ENCODE results near the gene EMP2.

Gene EMP2

DNA sequence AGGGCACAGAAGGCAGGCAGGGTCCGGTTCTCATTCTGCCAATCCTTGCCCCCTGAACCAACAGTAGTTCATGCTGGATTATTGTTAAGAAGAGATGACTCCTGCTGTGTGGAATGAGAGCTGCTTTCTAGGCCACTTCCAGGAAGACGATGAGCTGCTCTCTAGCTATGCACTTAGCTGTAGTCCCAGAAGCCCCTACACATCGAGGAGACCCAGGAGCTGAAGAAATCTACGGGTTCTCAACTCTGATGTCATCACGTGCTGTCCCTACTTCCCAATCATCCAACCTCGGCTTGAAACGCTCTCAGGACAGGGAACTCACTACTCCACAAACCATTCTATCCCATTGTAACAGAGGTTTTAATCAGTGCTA, 29.0 kb upstream of the EMP2 start:
- DNase-seq (ENCODE audit: low spot score), result no peak

DNA sequence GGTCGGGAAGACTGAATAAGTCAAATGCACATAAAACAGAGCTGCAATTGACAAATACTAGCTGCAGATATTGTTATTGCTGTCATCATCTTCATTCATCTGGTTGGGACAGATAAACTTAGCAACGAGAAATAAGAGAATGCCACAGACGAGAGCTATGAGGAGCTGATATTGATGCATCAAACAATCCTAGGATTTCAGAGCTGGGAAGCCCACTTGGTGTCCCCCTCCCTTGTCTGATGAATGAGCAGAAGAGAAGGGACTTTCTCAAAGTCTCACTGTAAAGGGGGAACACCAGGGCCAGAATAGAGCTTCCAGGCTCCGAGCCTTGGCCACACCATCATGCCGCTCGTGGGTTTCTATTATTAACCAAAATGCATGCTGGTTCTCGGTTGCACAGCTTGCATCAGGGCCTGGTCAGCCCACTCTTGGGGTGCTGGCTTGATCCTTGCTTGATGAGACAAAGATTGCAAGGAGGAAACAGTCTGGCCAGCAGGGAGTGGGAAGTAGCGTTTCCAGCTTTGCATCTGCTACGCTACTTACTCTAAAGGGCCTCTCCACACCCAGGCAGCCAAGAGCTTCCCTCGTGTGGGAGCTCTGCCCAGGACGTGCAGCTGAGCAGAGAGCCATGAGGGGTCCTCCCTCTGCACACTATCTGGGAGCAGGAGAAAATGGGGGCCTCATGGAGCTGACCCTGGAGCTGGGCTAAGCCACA, 28.4 kb upstream of the EMP2 start:
- no peak for DNase-seq (ENCODE audit: low spot score)

DNA sequence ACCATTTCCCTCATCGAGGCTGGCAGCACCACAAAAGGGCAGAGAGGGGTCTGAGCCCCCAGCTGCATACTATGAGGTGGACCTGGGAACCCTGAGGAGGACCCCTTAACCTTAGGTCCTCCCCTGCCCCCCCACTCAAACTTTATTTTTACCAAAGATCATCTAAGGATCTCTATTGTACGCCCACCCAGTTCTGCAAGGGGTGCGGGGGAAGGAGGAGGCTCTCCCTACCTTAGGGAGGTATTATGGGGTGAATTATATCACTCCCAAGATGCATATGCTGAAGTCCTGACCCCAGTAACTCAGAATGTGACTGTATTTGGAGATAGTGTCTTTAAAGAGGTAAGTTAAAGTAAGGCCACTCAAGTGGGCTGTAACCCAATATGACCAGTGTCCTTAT, 26.8 kb upstream of the EMP2 start:
- no peak for DNase-seq (ENCODE audit: low spot score)

DNA sequence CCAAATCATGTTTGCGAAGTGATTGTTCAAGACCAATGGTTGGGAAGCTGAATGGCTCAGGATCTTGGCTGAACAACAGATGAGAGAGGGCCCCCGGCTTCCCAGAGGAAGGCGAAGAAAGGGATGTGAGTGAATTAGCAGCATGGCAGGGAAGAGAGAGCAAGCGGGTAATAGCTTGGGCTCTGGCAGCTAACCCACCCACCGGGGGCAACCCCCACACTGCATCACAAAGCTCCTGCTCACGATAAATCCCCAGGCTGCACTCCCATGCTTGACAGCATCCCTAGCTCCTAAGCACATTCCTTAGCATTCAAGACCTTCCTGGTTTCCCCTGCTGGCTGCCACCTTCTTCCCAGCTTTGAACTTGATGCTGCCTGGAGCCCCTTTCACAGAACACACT, 26.2 kb upstream of the EMP2 start:
- DNase-seq (ENCODE audit: low spot score), result no peak

DNA sequence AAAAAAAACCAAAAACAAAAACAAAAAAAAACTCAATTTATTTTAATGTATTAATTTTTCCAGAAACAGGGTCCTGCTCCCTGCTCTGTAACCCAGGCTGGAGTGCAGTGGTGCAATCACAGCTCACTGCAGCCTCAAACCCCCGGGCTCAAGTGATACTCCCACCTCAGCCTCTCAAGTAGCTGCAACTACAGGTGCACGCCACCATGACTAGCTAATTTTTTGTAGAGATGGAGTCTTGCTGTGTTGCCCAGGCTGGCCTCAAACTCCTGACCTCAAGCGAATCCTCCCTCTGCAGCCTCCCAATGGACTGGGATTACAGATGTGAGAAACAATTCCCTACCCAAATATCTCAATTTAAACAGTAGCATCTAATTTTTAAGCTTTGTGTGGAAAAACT, 25.2 kb upstream of the EMP2 start:
- DNase-seq (ENCODE audit: low spot score), result no peak

DNA sequence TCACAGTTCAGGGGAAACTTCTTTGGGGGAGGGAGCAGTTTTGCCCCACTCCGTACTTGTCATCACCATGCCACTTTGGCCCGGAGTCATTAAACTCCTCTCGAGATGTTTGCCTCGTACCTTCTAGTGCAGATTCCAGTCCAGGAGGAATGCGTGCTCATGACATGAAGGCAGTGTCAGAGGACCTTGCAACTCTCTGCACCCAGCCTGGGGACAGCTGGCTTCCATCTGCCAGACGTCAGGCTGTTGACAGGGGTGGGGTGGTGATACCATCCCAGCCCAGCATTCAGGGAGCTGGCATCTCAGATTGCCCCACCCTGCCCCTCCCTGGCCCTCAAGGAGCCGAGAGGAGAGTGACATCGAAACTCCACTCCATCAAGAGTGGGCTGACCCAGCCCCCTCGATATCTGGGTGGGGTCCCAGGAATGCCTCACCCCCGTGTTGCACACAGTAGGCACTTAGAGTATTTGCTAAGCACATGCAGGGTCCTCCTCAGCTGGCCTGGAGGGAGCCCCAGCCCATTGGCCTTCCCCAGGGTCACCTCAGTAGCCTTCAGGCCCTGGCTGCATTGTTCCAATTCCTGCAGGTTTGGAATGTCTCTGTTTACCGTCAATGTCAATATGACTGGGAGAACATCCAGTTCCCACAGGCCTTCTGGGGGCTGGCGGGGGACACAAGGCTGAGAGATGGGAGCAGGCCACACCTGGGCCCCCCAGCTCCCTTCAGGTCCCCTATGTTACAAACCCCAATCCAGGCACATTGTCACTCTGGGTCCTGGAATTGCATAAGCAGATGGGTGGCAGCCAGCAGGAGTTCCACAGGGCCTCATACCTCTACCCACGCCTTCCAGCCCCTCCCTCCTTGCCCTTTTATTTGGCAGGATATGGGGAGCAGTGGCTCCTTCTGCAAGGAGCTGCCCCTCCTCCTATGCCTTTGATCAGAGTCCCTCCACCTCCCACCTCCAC, 21.3 kb upstream of the EMP2 start:
- DNase-seq (ENCODE audit: low spot score), result no peak

DNA sequence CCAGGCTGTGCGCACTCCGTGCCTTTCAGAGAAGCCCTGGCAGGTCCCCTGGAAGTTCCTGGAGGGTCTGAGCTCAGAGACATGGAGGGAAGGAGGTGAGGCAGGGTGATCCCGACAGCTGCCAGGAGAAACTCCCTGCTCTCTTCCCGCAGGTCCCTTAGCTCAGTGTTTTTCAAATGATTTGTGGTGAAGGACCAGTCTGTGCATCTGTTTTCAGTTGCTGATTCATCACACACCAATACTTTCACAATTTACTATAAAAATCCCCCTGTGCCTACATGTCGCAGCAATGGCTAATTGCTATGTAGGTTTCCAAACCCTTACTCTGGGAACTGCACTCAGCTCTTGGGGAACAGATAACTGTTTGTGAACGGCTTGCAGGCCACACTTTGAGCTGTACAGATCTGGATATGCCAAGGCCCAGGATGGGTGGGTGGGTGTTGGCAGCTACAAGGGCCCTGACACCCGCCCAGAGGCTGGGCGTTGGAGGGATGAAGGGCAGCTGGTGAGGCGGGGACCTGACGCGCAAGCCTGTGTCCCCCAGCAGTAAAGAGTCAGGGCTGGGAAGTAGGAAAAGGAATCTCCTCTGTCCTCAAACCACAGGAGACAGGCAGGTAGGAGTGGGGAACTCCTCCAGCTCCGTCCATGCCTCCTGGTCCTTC, 20.5 kb upstream of the EMP2 start:
- no peak for DNase-seq (ENCODE audit: low spot score)

DNA sequence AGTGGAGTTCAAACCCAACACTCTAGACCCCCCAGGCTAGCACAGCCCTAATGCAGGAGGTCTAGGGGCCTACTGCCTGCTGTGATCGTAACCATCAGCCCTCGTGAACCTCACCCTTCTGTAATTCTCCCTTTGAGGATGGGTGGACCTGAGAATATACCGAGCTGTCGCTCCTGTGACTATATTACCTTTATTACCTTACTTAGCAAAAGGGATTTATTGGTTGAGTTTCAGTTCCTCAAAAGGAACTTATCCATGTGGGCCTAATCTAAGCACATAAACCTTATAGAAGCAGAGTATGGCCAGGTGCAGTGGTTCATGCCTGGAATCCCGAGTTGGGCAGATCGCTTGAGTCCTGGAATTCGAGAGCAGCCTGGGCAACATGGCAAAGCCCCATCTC, 19.2 kb upstream of the EMP2 start:
- no peak for DNase-seq (ENCODE audit: low spot score)

DNA sequence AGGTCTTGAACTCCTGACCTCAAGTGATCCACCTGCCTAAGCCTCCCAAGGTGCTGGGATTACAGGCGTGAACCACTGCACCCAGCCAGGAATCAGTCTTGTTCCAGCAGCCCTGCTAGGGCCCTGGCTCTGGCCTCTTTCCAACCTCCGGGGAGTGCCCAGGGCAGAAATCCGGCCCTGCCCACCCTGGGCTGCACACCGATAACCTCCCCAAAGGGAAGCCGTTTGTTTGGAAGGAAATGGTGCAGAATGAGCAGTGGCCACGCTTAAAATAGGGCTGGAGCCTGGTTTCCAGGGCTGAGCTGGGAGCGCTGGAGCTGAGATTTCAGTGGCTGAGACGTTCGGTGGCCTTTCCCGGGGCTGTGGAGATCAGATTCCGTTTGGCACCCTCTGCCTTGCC, 17.8 kb upstream of the EMP2 start:
- no peak for DNase-seq (ENCODE audit: low spot score)

DNA sequence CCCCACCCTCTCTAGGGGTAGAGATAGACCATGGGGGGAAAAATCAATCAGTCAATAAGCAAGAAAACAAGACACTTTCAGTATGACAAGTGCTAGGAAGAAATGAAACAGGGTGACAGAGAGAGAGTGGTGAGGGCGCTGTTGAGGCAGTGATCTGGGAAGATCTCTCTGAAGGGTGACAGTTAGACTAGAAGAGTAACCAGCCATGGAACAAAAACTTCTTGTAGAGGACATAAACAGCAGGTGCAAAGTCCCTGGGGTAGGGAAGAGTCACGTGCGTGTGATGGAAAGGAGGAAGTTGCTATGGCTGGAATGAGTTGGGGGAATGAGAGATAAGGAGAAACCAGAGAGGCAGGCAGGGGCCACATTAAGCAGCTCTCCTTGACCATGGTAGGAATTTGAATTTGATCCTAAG, 16.8 kb upstream of the EMP2 start:
- peak; percentile 16 for DNase-seq (ENCODE audit: low spot score)

DNA sequence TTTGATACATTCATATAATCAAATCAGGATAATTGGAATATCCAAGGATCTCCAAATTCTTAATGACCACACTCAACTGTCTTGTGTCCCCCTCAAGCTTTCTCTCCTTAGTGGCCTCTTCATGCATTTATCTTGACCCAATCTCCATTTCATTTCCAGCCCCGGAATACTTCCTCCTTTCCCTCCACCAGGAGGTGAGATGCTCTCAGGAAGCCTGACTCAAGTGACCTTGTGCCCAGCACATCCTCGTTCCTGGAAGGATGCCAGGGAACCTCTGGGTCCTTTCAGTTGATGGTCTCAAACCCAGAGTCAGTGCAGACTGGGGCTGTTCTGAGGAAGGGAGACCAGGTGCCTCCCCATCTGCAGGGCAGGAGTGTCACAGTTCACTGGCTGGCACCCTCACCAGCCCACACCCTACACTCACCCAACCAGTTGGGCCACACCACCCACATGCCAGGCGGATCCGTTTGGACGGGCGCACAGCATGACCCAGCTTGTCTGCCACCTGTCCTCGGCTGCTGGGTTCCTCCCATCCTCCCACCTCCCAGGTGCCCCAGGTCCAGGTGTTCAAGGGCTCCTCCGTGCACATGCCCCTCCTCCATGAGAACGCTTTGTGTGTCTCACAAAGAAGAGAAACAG, 14.0 kb upstream of the EMP2 start:
- DNase-seq (ENCODE audit: low spot score), result no peak

DNA sequence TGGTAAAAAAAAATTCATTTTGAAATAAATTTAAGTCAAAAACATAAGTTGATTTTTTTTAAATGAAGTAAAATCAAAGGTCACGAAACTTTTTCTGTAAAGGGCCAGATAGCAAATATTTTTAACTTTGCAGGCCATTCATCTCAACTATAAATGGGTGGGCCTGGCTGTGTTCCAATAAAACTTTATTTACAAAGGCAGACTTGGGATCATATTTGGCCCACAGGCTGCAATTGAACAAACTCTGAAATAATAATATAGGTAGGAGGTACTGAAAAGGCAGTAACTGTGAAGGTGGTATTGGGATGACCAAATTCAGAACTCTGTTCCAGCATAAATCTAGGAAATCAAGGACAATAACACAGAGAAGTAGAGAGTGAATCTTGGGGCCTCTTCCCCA, 12.2 kb upstream of the EMP2 start:
- DNase-seq (ENCODE audit: low spot score), result no peak

DNA sequence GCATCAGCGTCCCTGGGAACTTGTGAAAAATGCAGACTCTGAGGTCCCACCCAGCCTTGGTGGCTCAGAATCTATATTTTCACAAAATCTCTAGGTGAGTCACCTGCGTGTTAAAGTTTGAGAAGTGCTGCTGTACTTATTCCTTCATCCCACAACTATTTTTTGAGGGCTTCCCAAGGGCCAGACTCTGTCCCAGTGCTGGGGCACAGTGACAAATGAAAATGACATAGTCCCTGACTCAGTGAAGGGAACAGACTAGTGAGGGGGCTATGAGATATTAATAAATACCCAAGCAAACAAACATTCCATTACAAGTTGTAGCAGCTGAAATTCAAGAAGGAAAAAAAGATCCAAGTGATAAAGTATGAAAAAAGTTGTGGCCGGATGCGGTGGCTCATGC, 9.9 kb upstream of the EMP2 start:
- DNase-seq (ENCODE audit: low spot score), result no peak

DNA sequence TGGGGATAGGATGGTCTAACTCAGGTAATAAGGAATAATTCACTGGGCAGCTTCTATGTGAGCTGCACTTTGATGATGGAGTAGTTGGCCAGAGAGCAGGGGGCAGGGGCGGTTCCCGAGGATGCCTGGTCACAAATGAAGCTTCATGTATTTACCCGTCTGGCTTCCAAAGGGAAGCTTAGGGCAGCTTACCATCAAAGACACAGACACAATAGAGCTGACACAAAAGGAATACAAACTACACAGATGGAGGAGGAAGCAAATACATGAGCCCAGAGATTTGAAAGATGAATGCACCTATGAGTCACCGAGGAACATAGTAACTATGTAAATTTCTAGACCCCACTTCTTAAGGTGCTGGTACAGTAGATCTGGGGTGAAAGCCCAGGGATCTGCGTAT, 8.7 kb upstream of the EMP2 start:
- DNase-seq (ENCODE audit: low spot score), result no peak

DNA sequence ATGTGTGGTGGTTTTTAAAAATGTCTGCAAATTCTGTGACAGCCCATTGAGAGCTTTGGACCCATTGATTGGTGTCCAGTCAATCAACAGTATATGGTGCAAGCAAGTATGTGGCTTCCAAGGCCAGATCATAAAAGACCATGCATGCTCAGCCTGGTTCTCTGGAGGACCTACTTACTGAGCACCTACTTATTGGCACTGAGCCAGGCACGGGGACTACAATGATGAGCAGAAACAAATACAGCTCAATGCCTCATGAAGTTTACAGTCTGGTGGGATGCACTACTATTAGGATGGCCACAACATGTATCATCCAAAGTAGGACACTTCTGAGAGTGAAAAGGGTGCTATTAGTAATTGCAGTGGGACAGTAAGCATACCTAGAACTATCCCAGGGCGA, 7.2 kb upstream of the EMP2 start:
- DNase-seq (ENCODE audit: low spot score), result no peak

DNA sequence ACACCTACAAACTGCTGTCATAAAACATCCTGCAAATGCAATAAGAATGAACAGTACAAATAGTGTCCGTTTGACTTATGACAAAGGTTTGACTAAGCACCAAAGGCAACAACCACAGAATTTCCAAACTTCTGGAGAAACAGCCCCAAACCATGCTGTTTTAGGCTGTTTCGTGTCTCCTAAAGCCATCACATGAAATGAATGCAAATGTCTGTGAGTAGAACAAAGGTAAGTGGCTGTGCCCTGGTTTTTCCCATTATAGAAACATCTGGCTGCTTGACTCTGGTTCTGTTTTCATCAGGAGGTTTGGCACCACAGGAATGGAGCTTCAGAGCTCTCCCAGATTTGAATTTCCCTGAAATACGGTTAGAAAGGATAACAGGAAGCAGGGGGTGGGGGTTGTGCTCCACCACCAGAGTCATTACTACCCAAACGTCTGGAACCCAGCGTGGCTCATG, 4.6 kb upstream of the EMP2 start:
- no peak for DNase-seq (ENCODE audit: low spot score)

DNA sequence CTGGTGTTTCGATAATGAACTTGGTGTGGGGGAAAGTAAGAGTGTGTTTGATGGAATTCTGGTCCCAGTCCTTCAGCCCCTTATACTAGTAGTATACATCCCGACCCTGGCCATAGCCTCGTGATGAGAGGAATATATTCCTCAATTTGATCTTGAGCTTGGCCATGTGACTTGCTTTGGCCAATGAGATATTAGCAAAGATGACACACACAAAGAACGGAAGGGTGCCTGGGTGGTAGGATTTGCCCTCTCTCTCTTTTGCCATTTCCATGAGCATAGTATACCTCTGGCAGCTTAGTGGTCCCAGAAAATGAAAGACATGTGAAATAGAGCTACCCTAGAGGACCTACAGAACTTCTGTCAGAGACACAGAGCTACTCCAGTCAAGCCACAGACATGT, 2.9 kb upstream of the EMP2 start:
- no peak for DNase-seq (ENCODE audit: low spot score)

DNA sequence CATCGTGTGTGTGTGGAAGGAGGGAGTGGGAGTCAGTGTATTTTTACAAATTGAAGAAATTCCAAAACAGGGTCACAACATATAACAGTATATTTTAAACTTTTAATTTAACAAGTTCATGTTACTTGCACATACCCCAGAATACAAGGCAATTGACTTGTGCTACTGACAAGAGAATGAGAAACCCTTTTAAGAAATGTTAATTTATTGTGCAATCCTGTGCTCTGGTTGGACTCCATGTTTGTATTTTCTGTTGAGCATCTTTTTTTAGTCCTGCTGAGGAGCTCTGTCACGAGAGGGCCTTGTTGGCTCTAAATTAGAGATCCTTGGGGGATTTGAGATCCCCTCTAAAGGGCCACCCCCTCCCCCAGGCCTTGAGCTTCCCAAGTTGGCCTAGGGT, 1.1 kb upstream of the EMP2 start:
- no peak for DNase-seq (ENCODE audit: low spot score)

DNA sequence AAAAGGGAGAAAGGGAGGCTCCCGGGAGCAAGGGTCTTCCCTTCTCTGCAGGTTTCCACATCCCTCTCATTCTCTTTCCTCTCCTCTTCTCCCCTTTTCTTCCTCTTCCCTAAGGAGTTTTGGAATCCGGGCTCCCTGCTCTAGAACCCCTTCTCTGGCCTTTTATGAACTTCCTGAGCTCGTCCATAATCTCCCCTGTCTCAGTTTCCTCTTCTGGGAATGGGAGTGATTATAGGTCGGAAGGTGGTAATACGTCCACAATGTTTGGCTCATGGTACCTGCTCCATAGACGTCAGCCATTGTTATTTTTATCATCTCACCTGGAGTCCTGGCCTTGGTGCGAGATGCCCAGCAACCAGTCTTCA, 467 bp upstream of the EMP2 start:
- DNase-seq (ENCODE audit: low spot score), result no peak

DNA sequence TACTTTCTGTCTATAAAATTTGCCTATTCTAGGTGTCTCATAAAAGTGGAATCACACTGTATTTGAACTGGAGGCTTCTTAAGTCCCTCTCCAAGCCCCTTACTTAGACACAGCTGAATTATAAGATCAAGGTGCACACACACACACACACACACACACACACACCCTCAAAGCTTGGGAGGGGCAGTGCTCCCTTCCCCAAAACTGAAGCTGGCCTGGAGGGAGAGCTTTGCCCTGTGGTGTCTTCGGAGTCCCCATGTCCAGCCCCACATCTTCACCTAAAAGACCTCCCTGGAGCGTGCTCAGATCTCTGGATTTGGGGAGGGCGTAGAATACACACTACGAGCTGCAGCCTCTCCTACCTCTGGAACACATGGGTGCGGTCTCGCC, 828 bp downstream of the EMP2 start:
- DNase-seq (ENCODE audit: low spot score), result no peak

DNA sequence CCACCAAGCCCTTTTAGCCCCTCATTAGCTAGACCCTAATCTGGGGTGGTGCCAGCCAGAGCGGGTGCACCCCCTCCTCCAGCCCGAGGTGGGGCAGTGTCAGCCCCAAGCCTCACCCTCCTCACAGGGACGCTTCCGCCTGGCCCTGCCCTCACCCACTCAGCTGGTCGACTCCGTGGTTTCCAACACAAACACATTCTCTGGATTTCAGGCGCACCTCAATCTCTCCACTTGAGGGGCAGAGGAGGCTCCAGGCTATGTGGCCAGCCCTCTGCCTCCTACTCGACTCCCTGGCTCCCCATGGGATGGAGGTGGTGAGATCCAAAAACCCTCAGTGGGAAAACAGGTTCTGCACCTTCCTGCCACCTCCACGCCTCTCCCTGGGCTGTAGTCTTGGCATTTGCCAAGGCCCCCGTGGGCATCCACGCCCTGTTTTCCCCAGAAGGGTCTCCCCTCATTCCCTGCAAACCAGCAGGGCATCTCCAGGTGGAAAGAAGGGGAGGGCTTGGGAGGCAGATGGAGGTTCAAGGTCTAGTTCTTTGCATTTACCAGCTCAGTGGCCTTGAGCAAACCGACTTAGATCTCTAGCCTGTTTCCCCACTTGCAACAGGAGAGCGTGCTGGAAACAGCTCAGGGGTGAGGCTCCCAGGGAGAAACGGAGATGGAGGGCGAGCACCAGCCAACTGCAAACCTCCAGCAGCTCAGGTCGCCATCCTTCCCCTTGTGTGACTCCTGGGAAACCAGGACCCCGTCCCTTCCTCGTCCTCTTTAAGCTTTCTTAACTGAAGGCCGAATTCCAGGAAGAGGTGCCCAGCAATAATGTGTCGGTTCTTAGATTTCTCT, 1.7 kb downstream of the EMP2 start:
- DNase-seq (ENCODE audit: low spot score), result no peak
